HG02798 (cell line): ENCODE data around the gene DPP7.

Experiments
- ATAC-seq: cut with Tn5 transposase; IDR thresholded peaks from one replicate; pipeline ENCODE4 v1.9.1; 2021; ENCODE audit warnings: mild to moderate bottlenecking; ENCODE audit not compliant: unreplicated experiment, poor library complexity

DPP7 gene

DNA sequence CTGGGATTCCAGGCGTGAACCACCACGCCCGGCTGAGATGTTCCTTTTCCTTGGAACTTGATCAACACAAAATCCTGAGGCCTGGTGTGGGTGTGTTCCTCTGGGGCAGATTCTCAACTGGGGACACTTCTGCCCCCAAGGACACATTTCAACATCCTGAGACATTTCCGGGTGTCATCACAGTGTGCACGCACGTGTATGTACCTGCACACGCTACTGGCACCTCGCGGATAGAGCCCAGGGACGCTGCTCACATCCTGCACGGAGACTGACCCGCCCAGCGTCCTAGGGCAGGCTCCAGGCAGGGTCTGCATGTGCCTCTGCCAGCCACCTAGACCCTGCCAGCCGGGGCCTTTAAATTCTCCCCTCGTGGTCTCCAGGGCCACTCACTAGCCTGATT is 52.1 kb downstream of the DPP7 start:
- no peak for ATAC-seq
